Measurements from ENCODE around the gene PDE1C.

PDE1C gene

DNA sequence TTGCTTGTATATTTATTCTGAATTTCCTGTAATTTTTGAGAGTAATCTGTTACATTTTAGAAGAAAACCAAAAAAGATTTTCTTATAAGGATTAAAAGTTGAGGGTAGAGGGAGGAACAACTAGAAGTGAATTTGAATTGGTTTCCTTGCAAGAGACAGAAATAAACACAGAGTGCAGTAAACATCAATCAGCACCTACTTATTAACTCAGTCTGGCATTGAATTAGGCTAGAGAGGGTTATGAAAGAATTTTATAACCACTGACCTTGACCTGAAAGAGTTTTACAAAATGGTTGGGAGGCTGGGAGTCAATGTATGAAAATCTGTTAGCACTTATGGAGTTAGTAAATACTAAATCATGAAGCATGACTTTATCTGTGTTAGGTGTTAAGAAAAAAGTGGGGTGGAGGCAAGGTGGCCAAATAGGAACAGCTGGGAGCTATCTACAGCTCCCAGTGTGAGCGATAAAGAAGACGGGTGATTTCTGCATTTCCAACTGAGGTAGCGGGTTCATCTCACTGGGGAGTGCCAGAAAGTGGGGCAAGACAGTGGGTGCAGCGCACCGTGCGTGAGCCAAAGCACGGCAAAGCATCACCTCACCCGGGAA is 106.5 kb downstream of the PDE1C start:
- CTCF ChIA-PET = no interaction called here
- WGBS (ENCODE audit: insufficient coverage) = 100% methylated on average over 8 of the region's 8 CpGs
- Histone ChIP-seq H3K9me3 (ENCODE audit: control extremely low read depth in 1 of 5, control insufficient read depth in 4 of 5, insufficient read depth in 2 of 5, low read depth in 1 of 5, low read length in 4 of 5) (no peaks in the 10 kb centered on the region), H3K4me3 (ENCODE audit: control insufficient read depth in 1 of 7, extremely low read depth in 1 of 7, insufficient read depth in 4 of 7, low read depth in 2 of 7, low read length in 6 of 7) (no peak overlapping the region), H3K4me1 (ENCODE audit: control extremely low read depth in 1 of 4, control insufficient read depth in 4 of 4, insufficient read depth in 4 of 4, low read length in 3 of 4) (no peaks in the 10 kb centered on the region), H3K27ac (ENCODE audit: insufficient read depth in 1 of 2, low read depth in 1 of 2, low read length in 2 of 2, poor library complexity in 1 of 2, severe bottlenecking in 2 of 2) (no peak overlapping the region), H3K27me3 (replicated peaks in 2 of 5; ENCODE audit: control insufficient read depth in 4 of 5, insufficient read depth in 5 of 5, low read length in 4 of 5) (no peaks in the 10 kb centered on the region), H3K36me3 (ENCODE audit: control insufficient read depth in 4 of 4, insufficient read depth in 4 of 4, low read length in 3 of 4) (no peaks in the 10 kb centered on the region)
- POLR2A ChIA-PET = no interaction called here
- no peak for DNase-seq

DNA sequence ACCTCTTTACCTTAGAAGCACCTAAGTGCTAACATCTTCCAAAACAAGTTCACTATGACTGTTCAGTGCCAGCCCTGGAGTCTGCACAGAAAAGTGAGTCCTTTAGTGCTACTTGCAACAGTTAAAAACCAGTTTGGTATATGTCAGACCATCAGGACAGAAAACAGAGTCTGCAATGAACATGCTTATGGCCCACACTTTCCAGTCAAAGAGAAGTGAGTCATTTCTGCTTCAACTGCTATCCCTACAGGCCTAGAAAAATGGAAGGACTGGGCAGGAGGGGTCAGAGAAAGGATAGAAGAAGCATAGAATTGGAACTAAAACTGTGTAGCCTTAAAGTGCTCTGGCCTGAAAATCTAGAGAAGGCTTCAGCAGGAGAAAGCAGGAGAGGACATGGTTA is 108.0 kb downstream of the PDE1C start:
- Histone ChIP-seq H3K27ac (ENCODE audit: insufficient read depth in 1 of 2, low read depth in 1 of 2, low read length in 2 of 2, poor library complexity in 1 of 2, severe bottlenecking in 2 of 2) (no peak overlapping the region), H3K27me3 (replicated peaks in 2 of 5; ENCODE audit: control insufficient read depth in 4 of 5, insufficient read depth in 5 of 5, low read length in 4 of 5) (no peaks in the 10 kb centered on the region), H3K4me1 (ENCODE audit: control extremely low read depth in 1 of 4, control insufficient read depth in 4 of 4, insufficient read depth in 4 of 4, low read length in 3 of 4) (no peaks in the 10 kb centered on the region), H3K4me3 (ENCODE audit: control insufficient read depth in 1 of 7, extremely low read depth in 1 of 7, insufficient read depth in 4 of 7, low read depth in 2 of 7, low read length in 6 of 7) (no peak overlapping the region), H3K36me3 (ENCODE audit: control insufficient read depth in 4 of 4, insufficient read depth in 4 of 4, low read length in 3 of 4) (no peaks in the 10 kb centered on the region), H3K9me3 (ENCODE audit: control extremely low read depth in 1 of 5, control insufficient read depth in 4 of 5, insufficient read depth in 2 of 5, low read depth in 1 of 5, low read length in 4 of 5) (no peaks in the 10 kb centered on the region)
- DNase-seq = no peak
- ChIA-PET POLR2A (no interaction called here), CTCF (no interaction called here)

DNA sequence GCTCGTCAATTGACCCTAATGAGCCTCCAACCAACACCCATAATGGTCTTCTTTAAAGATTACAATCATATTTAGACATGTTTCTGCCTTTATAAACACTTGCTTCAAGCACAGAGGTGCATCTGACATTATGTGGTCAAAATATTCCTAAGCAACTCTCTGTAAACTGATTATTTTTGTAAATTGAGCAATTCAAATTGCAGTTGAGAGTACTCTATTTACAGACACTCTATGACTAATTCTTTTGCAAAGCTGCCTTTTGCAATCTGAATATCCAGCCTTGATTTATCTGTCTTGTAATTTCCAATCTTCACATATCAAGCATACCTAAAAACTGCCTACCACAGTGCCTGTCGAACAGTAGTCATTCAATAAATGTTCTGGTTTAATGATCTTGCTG is 112.0 kb downstream of the PDE1C start:
- no peaks in the 10 kb centered on the region for H3K36me3 ChIP-seq (ENCODE audit: control insufficient read depth in 4 of 4, insufficient read depth in 4 of 4, low read length in 3 of 4)
- H3K27ac ChIP-seq (ENCODE audit: insufficient read depth in 1 of 2, low read depth in 1 of 2, low read length in 2 of 2, poor library complexity in 1 of 2, severe bottlenecking in 2 of 2) = no peak overlapping the region
- no peaks in the 10 kb centered on the region for H3K9me3 ChIP-seq (ENCODE audit: control extremely low read depth in 1 of 5, control insufficient read depth in 4 of 5, insufficient read depth in 2 of 5, low read depth in 1 of 5, low read length in 4 of 5)
- POLR2A ChIA-PET = no interaction called here
- no peak overlapping the region for H3K4me3 ChIP-seq (ENCODE audit: control insufficient read depth in 1 of 7, extremely low read depth in 1 of 7, insufficient read depth in 4 of 7, low read depth in 2 of 7, low read length in 6 of 7)
- DNase-seq = no peak
- H3K27me3 ChIP-seq (replicated peaks in 2 of 5; ENCODE audit: control insufficient read depth in 4 of 5, insufficient read depth in 5 of 5, low read length in 4 of 5) = no peaks in the 10 kb centered on the region
- H3K4me1 ChIP-seq (ENCODE audit: control extremely low read depth in 1 of 4, control insufficient read depth in 4 of 4, insufficient read depth in 4 of 4, low read length in 3 of 4) = no peaks in the 10 kb centered on the region
- CTCF ChIA-PET = no interaction called here
- WGBS (ENCODE audit: insufficient coverage) = 100% methylated on average over 1 of the region's 2 CpGs

DNA sequence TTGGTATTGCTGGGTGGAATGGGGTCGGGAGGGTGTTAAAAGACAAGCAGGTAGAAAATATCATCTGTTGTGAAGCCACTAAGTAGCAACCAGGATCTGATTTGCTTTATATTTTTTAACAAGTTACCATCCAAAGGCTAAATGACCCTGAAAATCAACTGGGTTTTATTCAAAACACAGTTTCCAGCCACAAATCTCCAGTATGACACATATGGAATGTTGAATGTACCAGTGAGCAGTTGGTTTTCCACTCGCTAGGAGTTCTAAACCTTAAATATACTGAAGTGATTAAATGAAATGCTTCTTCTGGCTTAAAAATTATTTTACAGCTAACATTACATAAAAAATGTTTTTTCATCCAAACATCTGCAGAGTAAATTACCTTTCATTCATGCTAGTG is 112.5 kb downstream of the PDE1C start:
- Histone ChIP-seq H3K4me1 (ENCODE audit: control extremely low read depth in 1 of 4, control insufficient read depth in 4 of 4, insufficient read depth in 4 of 4, low read length in 3 of 4) (no peaks in the 10 kb centered on the region), H3K27ac (ENCODE audit: insufficient read depth in 1 of 2, low read depth in 1 of 2, low read length in 2 of 2, poor library complexity in 1 of 2, severe bottlenecking in 2 of 2) (no peak overlapping the region), H3K27me3 (replicated peaks in 2 of 5; ENCODE audit: control insufficient read depth in 4 of 5, insufficient read depth in 5 of 5, low read length in 4 of 5) (no peaks in the 10 kb centered on the region), H3K36me3 (ENCODE audit: control insufficient read depth in 4 of 4, insufficient read depth in 4 of 4, low read length in 3 of 4) (no peaks in the 10 kb centered on the region), H3K9me3 (ENCODE audit: control extremely low read depth in 1 of 5, control insufficient read depth in 4 of 5, insufficient read depth in 2 of 5, low read depth in 1 of 5, low read length in 4 of 5) (no peaks in the 10 kb centered on the region), H3K4me3 (ENCODE audit: control insufficient read depth in 1 of 7, extremely low read depth in 1 of 7, insufficient read depth in 4 of 7, low read depth in 2 of 7, low read length in 6 of 7) (no peak overlapping the region)
- no CpG with 5 or more reads among the region's 2 CpGs for WGBS (ENCODE audit: insufficient coverage)
- CTCF ChIA-PET = no interaction called here
- POLR2A ChIA-PET = no interaction called here
- no peak for DNase-seq

DNA sequence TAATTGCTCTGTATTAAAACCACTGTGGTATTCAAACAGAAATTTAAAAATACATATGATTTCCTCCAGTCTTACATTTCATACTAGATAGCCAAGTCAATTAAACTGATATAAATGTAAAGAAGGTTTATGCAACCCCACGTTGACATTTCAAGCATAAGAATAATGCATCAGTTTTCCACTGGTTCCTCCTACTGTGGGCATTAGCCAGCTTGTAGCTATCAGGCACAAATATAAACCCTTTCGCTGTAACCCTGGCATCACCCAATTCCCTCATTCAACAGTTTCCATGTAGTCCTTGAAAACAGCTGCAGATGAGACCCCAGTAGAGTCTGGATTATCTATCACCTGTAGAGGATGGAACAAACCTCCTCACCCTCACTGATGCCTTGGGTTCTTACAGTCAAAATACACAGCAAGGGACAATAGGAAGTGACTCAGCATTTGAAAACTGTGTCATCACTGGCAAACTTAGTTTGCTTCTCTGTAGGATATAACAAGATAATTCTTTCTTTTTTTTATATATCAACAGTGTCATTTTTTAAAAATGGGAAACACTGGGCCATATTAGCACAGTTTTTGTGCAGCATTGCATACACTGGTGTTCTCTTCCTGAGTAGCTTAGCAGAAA is 113.0 kb downstream of the PDE1C start:
- H3K4me1 ChIP-seq (ENCODE audit: control extremely low read depth in 1 of 4, control insufficient read depth in 4 of 4, insufficient read depth in 4 of 4, low read length in 3 of 4) = no peaks in the 10 kb centered on the region
- H3K27me3 ChIP-seq (replicated peaks in 2 of 5; ENCODE audit: control insufficient read depth in 4 of 5, insufficient read depth in 5 of 5, low read length in 4 of 5) = no peaks in the 10 kb centered on the region
- H3K4me3 ChIP-seq (ENCODE audit: control insufficient read depth in 1 of 7, extremely low read depth in 1 of 7, insufficient read depth in 4 of 7, low read depth in 2 of 7, low read length in 6 of 7) = no peak overlapping the region
- DNase-seq = no peak
- WGBS (ENCODE audit: insufficient coverage) = 83% methylated on average over 1 of the region's 2 CpGs
- no peaks in the 10 kb centered on the region for H3K9me3 ChIP-seq (ENCODE audit: control extremely low read depth in 1 of 5, control insufficient read depth in 4 of 5, insufficient read depth in 2 of 5, low read depth in 1 of 5, low read length in 4 of 5)
- POLR2A ChIA-PET = no interaction called here
- CTCF ChIA-PET = no interaction called here
- no peaks in the 10 kb centered on the region for H3K36me3 ChIP-seq (ENCODE audit: control insufficient read depth in 4 of 4, insufficient read depth in 4 of 4, low read length in 3 of 4)
- H3K27ac ChIP-seq (ENCODE audit: insufficient read depth in 1 of 2, low read depth in 1 of 2, low read length in 2 of 2, poor library complexity in 1 of 2, severe bottlenecking in 2 of 2) = no peak overlapping the region

DNA sequence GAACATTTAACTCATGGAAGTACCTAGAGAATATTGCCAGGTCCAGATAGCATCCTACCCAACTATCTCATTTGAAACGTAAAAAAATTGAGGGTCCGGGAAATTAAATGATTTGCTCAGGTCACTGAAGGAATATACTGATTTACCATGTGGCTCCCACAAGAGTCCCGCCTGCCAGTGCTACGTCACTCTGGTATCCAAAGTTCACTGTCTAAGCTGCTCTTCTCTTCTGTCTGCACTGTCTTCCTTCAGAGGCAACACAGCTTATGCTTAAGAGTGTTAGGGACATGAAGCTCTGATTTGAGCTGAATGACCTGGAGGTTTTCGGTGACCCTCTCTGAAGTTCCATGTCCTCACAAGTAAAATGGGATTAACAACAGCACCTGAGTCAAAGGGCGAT is 114.6 kb downstream of the PDE1C start:
- DNase-seq = no peak
- WGBS (ENCODE audit: insufficient coverage) = 94% methylated on average over 4 of the region's 6 CpGs
- H3K4me1 ChIP-seq (ENCODE audit: control extremely low read depth in 1 of 4, control insufficient read depth in 4 of 4, insufficient read depth in 4 of 4, low read length in 3 of 4) = peaks cover 0 to 5% (median 0%) of the 10 kb centered on the region in 4 experiments
- CTCF ChIA-PET = no interaction called here
- H3K36me3 ChIP-seq (ENCODE audit: control insufficient read depth in 4 of 4, insufficient read depth in 4 of 4, low read length in 3 of 4) = no peaks in the 10 kb centered on the region
- H3K27ac ChIP-seq (ENCODE audit: insufficient read depth in 1 of 2, low read depth in 1 of 2, low read length in 2 of 2, poor library complexity in 1 of 2, severe bottlenecking in 2 of 2) = no peak overlapping the region
- POLR2A ChIA-PET = no interaction called here
- no peaks in the 10 kb centered on the region for H3K9me3 ChIP-seq (ENCODE audit: control extremely low read depth in 1 of 5, control insufficient read depth in 4 of 5, insufficient read depth in 2 of 5, low read depth in 1 of 5, low read length in 4 of 5)
- H3K27me3 ChIP-seq (replicated peaks in 2 of 5; ENCODE audit: control insufficient read depth in 4 of 5, insufficient read depth in 5 of 5, low read length in 4 of 5) = no peaks in the 10 kb centered on the region
- no peak overlapping the region for H3K4me3 ChIP-seq (ENCODE audit: control insufficient read depth in 1 of 7, extremely low read depth in 1 of 7, insufficient read depth in 4 of 7, low read depth in 2 of 7, low read length in 6 of 7)

DNA sequence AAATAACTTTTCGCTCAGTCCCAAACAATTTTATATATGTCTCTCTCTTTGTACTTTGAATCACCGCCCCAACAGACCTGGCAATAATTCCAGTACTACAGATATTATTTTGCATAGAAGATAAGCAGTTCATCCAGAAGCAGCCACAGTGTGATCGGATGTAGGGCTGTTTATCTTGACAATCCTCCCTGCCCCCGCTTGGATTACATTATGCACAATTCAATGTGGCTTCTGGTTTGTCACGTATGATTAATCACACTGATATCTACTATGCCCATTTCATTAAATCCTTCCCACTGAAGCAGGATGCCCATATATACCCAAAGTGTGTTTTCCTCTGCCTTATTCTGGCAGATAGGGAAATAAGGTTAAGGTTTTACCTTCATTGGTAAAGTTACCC is 115.2 kb downstream of the PDE1C start:
- WGBS (ENCODE audit: insufficient coverage) = 100% methylated on average over 3 of the region's 5 CpGs
- Histone ChIP-seq H3K4me1 (ENCODE audit: control extremely low read depth in 1 of 4, control insufficient read depth in 4 of 4, insufficient read depth in 4 of 4, low read length in 3 of 4) (peaks cover 0 to 9% (median 0%) of the 10 kb centered on the region in 4 experiments), H3K27ac (ENCODE audit: insufficient read depth in 1 of 2, low read depth in 1 of 2, low read length in 2 of 2, poor library complexity in 1 of 2, severe bottlenecking in 2 of 2) (no peak overlapping the region), H3K4me3 (ENCODE audit: control insufficient read depth in 1 of 7, extremely low read depth in 1 of 7, insufficient read depth in 4 of 7, low read depth in 2 of 7, low read length in 6 of 7) (no peak overlapping the region), H3K36me3 (ENCODE audit: control insufficient read depth in 4 of 4, insufficient read depth in 4 of 4, low read length in 3 of 4) (no peaks in the 10 kb centered on the region), H3K27me3 (replicated peaks in 2 of 5; ENCODE audit: control insufficient read depth in 4 of 5, insufficient read depth in 5 of 5, low read length in 4 of 5) (no peaks in the 10 kb centered on the region), H3K9me3 (ENCODE audit: control extremely low read depth in 1 of 5, control insufficient read depth in 4 of 5, insufficient read depth in 2 of 5, low read depth in 1 of 5, low read length in 4 of 5) (no peaks in the 10 kb centered on the region)
- CTCF ChIA-PET = no interaction called here
- POLR2A ChIA-PET = no interaction called here
- DNase-seq = no peak
